BLaER1 (cell line): ENCODE results near the gene IQGAP2.

Source experiments
- H3K27ac ChIP-seq: shearing (Covaris generic); formaldehyde crosslinking; 2 replicates; pipeline ENCODE4 v1.8.1; 2022
- H3K27me3 ChIP-seq: shearing (Covaris generic); formaldehyde crosslinking; 2 replicates; pipeline ENCODE4 v1.8.1; 2022
- H3K36me3 ChIP-seq: shearing (Covaris generic); formaldehyde crosslinking; 2 replicates; pipeline ENCODE4 v1.8.1; 2022
- H3K4me1 ChIP-seq: shearing (Covaris generic); formaldehyde crosslinking; 2 replicates; pipeline ENCODE4 v1.8.1; 2022
- H3K4me2 ChIP-seq: shearing (Covaris generic); formaldehyde crosslinking; 2 replicates; pipeline ENCODE4 v1.8.1; 2022
- H3K4me3 ChIP-seq: shearing (Covaris generic); formaldehyde crosslinking; 2 replicates; pipeline ENCODE4 v1.8.1; 2022
- H3K9ac ChIP-seq: shearing (Covaris generic); formaldehyde crosslinking; 2 replicates; pipeline ENCODE4 v1.8.1; 2022
- H3K9me3 ChIP-seq: shearing (Covaris generic); formaldehyde crosslinking; 2 replicates; pipeline ENCODE4 v1.8.1; 2022
- H4K20me1 ChIP-seq: shearing (Covaris generic); formaldehyde crosslinking; 2 replicates; pipeline ENCODE4 v1.8.1; 2022
- Cebpa-rat ChIP-seq: shearing (Covaris generic); IDR thresholded peaks from 2 replicates; pipeline ENCODE4 v1.8.1; 2022

The IQGAP2 gene

GRCh38 chr5:76457674-76458485 is 54.8 kb downstream of the IQGAP2 start:
- H3K27me3 ChIP-seq = no peaks in the 10 kb centered on the region
- peaks cover 36% of the 10 kb centered on the region for H3K36me3 ChIP-seq
- H3K9me3 ChIP-seq = no peaks in the 10 kb centered on the region; the same call in 1 of the 2 replicates
- H3K4me2 ChIP-seq = no peak overlapping the region
- no peak for TF ChIP-seq Cebpa-rat
- peaks cover 25% of the 10 kb centered on the region for H4K20me1 ChIP-seq
- peaks cover 12% of the 10 kb centered on the region; the same call in 1 of the 2 replicates for H3K4me1 ChIP-seq
- H3K9ac ChIP-seq = no peak overlapping the region
- H3K27ac ChIP-seq = no peak overlapping the region
- H3K4me3 ChIP-seq = no peak overlapping the region

- Histone ChIP-seq H3K27ac (no peak overlapping the region), H3K36me3 (peaks cover 41% of the 10 kb centered on the region), H3K9me3 (no peaks in the 10 kb centered on the region; the same call in 1 of the 2 replicates), H3K9ac (no peak overlapping the region), H3K27me3 (no peaks in the 10 kb centered on the region), H3K4me2 (no peak overlapping the region), H3K4me3 (no peak overlapping the region), H4K20me1 (peaks cover 25% of the 10 kb centered on the region), H3K4me1 (peaks cover 12% of the 10 kb centered on the region; the same call in 1 of the 2 replicates)
- TF ChIP-seq Cebpa-rat = no peak
These were observed 55.4 kb downstream of the IQGAP2 start for GRCh38 chr5:76458486-76458830.

GRCh38 chr5:76460104-76460503 is 57.0 kb downstream of the IQGAP2 start:
- Histone ChIP-seq H3K27me3 (no peaks in the 10 kb centered on the region), H3K4me2 (no peak overlapping the region), H3K36me3 (peaks cover 52% of the 10 kb centered on the region), H3K27ac (no peak overlapping the region), H4K20me1 (peaks cover 25% of the 10 kb centered on the region), H3K9ac (no peak overlapping the region), H3K4me3 (no peak overlapping the region), H3K9me3 (peaks cover 5% of the 10 kb centered on the region; the same call in 1 of the 2 replicates), H3K4me1 (peaks cover 12% of the 10 kb centered on the region; the same call in 1 of the 2 replicates)
- TF ChIP-seq Cebpa-rat = no peak

- no peak overlapping the region for H3K4me2 ChIP-seq
- no peak overlapping the region for H3K4me3 ChIP-seq
These were observed 59.1 kb downstream of the IQGAP2 start for GRCh38 chr5:76462097-76462667.

GRCh38 chr5:76467216-76467615 is 64.1 kb downstream of the IQGAP2 start:
- no peaks in the 10 kb centered on the region for H4K20me1 ChIP-seq
- H3K4me1 ChIP-seq = 0 out of 2 replicates have a peak, but pooled peaks cover 4% of the 10 kb centered on the region
- peaks cover 13% of the 10 kb centered on the region; the same call in 1 of the 2 replicates for H3K9me3 ChIP-seq
- no peak overlapping the region for H3K9ac ChIP-seq
- TF ChIP-seq Cebpa-rat = no peak
- peaks cover 71% of the 10 kb centered on the region for H3K36me3 ChIP-seq
- H3K27ac ChIP-seq = no peak overlapping the region
- H3K4me3 ChIP-seq = no peak overlapping the region
- H3K27me3 ChIP-seq = no peaks in the 10 kb centered on the region
- no peak overlapping the region for H3K4me2 ChIP-seq

More at GRCh38 chr5:76462097-76462667, 59.1 kb downstream of the IQGAP2 start:
- peaks cover 19% of the 10 kb centered on the region for H4K20me1 ChIP-seq
- peaks cover 12% of the 10 kb centered on the region; the same call in 1 of the 2 replicates for H3K4me1 ChIP-seq
- H3K9ac ChIP-seq = no peak overlapping the region
- H3K36me3 ChIP-seq = peaks cover 61% of the 10 kb centered on the region
- no peaks in the 10 kb centered on the region for H3K27me3 ChIP-seq
- no peak for TF ChIP-seq Cebpa-rat
- peaks cover 13% of the 10 kb centered on the region; the same call in 1 of the 2 replicates for H3K9me3 ChIP-seq
- H3K27ac ChIP-seq = no peak overlapping the region

GRCh38 chr5:76468635-76469425 is 65.7 kb downstream of the IQGAP2 start:
- H3K27me3 ChIP-seq = no peaks in the 10 kb centered on the region
- H3K4me1 ChIP-seq = peaks cover 19% of the 10 kb centered on the region
- H3K4me3 ChIP-seq = no peak overlapping the region
- no peak for TF ChIP-seq Cebpa-rat
- peaks cover 60% of the 10 kb centered on the region for H3K36me3 ChIP-seq
- H3K4me2 ChIP-seq = no peak overlapping the region
- peaks cover 12% of the 10 kb centered on the region; the same call in 1 of the 2 replicates for H3K9me3 ChIP-seq
- no peaks in the 10 kb centered on the region for H4K20me1 ChIP-seq
- no peak overlapping the region for H3K9ac ChIP-seq
- no peak overlapping the region for H3K27ac ChIP-seq

GRCh38 chr5:76469656-76470290 is 66.7 kb downstream of the IQGAP2 start:
- H4K20me1 ChIP-seq = no peaks in the 10 kb centered on the region

GRCh38 chr5:76470976-76471375 is 67.9 kb downstream of the IQGAP2 start:
- peaks cover 30% of the 10 kb centered on the region for H3K4me1 ChIP-seq
- no peaks in the 10 kb centered on the region for H4K20me1 ChIP-seq
- TF ChIP-seq Cebpa-rat = no peak
- no peak overlapping the region for H3K9ac ChIP-seq
- H3K27me3 ChIP-seq = no peaks in the 10 kb centered on the region
- peaks cover 50% of the 10 kb centered on the region for H3K36me3 ChIP-seq
- H3K27ac ChIP-seq = no peak overlapping the region
- no peak overlapping the region for H3K4me3 ChIP-seq
- no peak overlapping the region for H3K4me2 ChIP-seq
- 0 out of 2 replicates have a peak, but pooled peaks cover 3% of the 10 kb centered on the region for H3K9me3 ChIP-seq

More at GRCh38 chr5:76469656-76470290, 66.7 kb downstream of the IQGAP2 start:
- no peak for TF ChIP-seq Cebpa-rat
- peaks cover 28% of the 10 kb centered on the region for H3K4me1 ChIP-seq
- H3K27me3 ChIP-seq = no peaks in the 10 kb centered on the region
- H3K36me3 ChIP-seq = peaks cover 59% of the 10 kb centered on the region
- H3K9me3 ChIP-seq = peaks cover 10% of the 10 kb centered on the region; the same call in 1 of the 2 replicates
- no peak overlapping the region for H3K4me2 ChIP-seq
- no peak overlapping the region for H3K27ac ChIP-seq
- no peak overlapping the region for H3K9ac ChIP-seq
- no peak overlapping the region for H3K4me3 ChIP-seq

- Histone ChIP-seq H4K20me1 (no peaks in the 10 kb centered on the region), H3K27ac (no peak overlapping the region), H3K27me3 (no peaks in the 10 kb centered on the region), H3K9me3 (0 out of 2 replicates have a peak, but pooled peaks cover 3% of the 10 kb centered on the region), H3K9ac (no peak overlapping the region), H3K4me3 (no peak overlapping the region), H3K36me3 (peaks cover 45% of the 10 kb centered on the region), H3K4me2 (no peak overlapping the region), H3K4me1 (peaks cover 30% of the 10 kb centered on the region)
- no peak for TF ChIP-seq Cebpa-rat
These were observed 68.3 kb downstream of the IQGAP2 start for GRCh38 chr5:76471406-76471805.
